GM12872 (cell line): ENCODE measurements around the gene CRYGN.

ENCODE experiments used
- TF ChIP-seq, protein P1 (sequence below): IDR thresholded peaks from 3 replicates; pipeline ENCODE4 v1.5.1; 2011; ENCODE audit warnings: low read depth, mild to moderate bottlenecking, low read length, moderate library complexity; ENCODE audit not compliant: insufficient read depth

CRYGN gene

DNA sequence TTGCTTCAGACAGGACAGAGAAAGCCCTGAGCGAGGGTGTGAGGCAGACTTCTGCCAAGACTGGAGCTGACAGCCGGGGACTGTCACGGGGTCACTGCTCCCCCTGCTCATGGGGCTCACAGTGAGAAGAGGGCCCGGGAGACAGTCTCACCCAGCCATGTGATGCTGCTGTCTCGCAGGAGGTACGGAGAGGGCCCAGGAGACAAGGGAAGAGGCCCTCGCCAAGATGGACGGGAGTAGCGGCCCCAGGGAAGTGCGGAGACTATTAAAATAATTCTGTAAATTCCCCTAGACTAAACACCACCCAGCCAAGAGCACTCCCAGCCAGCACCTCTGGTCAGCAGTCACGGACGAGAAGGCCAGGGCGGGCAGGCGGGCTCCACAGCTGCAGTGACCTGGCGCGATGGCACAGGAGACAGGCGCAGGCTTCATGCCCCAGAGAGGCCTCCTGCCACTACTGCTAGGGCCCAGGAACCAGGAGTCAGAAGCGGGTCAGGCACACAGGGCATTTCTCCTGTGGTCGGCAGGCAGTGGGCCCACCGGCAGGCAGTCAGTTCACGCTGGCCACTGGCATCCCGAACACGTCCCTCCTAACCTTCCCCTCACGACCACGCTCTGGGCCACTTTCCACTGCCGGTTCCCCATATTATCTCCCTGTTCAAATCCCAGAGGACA lies 54.2 kb downstream of the CRYGN start:
- TF ChIP-seq, protein P1, sequence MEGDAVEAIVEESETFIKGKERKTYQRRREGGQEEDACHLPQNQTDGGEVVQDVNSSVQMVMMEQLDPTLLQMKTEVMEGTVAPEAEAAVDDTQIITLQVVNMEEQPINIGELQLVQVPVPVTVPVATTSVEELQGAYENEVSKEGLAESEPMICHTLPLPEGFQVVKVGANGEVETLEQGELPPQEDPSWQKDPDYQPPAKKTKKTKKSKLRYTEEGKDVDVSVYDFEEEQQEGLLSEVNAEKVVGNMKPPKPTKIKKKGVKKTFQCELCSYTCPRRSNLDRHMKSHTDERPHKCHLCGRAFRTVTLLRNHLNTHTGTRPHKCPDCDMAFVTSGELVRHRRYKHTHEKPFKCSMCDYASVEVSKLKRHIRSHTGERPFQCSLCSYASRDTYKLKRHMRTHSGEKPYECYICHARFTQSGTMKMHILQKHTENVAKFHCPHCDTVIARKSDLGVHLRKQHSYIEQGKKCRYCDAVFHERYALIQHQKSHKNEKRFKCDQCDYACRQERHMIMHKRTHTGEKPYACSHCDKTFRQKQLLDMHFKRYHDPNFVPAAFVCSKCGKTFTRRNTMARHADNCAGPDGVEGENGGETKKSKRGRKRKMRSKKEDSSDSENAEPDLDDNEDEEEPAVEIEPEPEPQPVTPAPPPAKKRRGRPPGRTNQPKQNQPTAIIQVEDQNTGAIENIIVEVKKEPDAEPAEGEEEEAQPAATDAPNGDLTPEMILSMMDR: no peak

DNA sequence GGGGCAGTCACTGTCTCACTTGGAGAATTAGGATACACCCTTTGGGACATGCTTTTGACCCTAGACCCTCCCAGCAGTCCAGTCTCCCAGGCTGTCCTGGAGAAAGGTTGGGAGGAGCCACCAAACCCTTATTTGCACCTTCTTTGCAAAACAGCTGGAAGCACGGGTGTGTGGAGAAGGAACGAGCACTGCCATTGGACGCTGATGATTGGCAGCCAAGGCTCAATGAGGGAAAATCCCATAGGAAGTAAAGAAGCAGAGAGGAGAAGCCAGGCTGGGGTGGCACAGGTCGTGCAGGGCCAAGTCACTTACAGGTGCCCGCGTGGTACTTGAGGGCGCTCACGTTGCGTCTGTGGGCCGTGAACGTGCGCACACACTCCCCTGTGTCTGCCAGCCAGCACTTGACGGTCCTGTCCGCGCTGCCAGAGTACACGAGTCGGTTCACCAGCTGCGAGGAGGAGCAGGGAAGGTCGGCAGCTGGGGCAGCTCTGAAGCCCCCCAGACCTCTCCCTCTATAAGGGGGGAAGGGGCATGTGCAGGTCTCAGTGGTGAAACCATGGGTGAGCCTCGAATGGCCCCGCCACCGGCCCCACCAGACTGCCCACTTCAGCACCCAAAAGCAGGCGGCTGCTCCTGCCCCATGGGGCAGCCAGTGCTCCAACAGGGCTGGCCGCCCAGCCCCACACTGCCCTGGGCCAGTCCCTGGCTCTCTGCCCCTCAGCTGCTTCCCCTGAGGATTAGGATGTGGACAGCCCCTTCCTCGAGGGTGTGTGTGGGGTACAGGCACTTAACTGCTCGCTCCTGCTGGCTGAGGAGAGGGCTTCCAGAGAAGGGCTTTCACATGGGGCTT lies 54.9 kb downstream of the CRYGN start:
- TF ChIP-seq, protein P1: no peak

DNA sequence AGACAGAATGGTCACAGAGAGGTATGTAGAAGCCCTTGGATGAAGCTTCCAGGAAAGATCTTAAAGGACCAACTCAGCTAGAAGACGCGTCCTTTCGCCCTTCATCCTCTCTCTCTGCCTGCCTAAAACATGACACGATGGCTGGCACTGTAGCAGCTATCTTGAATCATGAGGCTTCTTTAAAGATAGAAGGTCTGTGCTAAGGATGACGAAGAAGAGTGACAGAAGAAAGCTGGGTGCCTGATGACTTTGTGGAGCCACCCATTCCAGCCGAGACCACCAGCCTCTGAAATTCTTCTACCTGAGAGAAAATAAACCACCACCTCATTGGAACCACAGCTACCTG lies 55.6 kb downstream of the CRYGN start:
- TF ChIP-seq, protein P1: no peak

DNA sequence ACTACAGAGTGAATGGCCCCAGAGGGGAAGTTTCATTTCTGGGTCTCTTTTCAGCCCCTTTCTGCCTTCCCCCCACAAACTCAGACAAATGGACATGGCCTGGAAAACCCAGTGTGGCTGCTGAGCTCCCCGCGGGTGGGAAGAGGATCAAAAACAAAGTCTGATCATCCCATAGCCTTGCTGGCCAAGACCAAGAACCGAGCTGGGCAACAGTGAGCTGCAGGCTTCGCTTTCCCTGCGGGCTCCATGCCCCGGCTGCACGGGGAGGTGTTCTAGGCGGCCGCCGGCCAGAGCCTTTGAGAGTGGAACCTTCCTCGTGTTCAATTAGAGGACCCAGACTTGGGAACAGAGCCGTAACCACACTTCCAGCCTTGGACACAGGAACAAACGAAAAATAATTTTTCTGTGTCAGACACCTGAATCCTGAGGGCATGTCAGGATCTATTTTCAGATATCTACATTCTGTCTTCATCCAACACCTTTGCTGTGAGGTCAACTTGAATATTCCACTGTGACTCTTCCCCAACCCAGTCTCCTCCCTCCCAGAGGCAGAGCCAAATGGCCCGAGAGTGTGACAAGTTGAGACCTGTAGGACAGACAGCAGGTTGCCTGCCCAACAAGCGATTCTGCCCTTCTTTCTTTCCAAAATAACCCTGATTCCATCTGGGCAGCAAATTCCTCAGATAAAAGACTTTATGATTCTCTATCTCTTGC lies 56.1 kb downstream of the CRYGN start:
- TF ChIP-seq, protein P1: no peak

DNA sequence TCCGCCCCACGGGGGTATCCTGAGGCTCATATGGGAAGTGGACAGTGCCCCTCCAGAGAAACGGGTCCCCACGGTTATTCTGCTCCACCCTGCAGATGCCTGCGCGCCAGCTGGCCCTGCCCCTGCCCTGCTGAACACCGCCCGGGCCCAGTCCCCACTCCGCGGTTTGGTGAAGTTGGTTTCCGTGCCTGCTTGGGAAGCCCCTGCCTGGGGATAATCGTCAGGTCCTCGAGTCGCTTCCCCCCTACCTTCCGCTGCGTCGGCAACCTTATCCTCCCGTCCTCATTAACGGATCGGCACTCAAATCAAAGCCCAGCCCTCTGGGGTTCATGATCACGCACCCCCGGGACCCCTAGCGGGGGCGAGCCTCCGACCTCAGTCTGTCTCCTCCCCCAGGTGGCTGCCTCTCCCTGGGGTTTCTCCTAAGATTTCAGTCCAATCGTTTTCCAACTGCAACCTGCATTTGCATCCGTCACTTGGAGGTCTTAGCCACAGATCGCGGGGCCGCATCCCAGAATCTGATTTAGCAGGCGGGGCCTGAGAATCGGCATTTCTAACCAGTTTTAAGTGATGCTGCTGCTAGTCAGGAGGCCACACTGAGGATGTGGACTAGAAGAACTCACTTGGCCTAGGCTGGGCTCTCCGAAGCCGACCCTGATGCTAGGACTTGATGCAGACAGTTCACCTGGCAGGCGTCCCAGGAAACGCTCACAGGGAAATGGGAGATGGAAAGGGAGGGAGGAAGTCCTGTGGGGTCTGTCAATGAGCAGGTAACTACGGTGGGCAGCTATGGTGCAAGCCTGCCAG lies 57.7 kb downstream of the CRYGN start:
- TF ChIP-seq, protein P1: no peak

DNA sequence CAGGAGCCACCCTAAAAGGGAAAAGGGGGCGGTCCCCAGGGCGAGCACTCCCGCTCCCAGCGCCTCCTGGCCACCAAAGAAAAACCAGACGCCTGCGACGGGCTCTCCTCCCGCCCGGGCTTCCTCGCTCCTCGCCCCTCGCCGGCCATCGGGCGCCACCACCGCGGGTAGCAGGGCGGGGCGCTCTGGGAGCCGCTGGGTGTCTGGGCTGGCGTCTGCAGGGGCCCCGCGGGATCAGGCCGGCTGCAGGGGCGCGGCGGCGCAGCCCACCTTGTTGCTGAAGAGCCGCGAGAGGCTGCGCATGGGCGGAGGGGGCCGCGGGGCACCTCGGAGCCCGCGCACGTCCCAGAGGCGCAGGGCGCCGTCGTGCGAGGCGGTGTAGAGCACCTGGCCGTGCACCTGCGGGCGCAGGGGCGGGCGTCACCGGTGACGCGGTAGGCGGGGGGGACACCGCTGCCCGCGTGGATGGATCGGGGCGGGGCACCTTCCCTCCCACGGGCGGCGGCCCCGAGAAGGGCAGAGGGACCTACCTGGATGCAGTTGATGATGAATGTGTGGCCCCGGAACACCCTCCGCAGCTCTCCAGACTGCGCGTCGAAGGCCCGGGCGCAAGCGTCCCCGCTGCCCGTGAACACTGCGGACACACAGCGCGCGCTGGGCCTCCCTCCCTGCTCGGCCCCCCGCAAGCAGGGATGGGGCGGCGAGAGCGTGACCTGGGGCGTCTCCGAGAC lies 58.4 kb downstream of the CRYGN start:
- TF ChIP-seq, protein P1: no peak
